ENCODE measurements around the gene CNN2.

The CNN2 gene

GRCh38 chr19:1025960-1026782 lies at the start of gene CNN2:
Gene CNN2 (plus strand): TSS chr19:1026608. CDS start chr19:1026662, 54 bp downstream.
- peaks cover 44% of the 10 kb centered on the region for H3K4me1 Mint-ChIP-seq (ENCODE audit: low read depth)
- no peaks in the 10 kb centered on the region for H3K27me3 Mint-ChIP-seq

DNA sequence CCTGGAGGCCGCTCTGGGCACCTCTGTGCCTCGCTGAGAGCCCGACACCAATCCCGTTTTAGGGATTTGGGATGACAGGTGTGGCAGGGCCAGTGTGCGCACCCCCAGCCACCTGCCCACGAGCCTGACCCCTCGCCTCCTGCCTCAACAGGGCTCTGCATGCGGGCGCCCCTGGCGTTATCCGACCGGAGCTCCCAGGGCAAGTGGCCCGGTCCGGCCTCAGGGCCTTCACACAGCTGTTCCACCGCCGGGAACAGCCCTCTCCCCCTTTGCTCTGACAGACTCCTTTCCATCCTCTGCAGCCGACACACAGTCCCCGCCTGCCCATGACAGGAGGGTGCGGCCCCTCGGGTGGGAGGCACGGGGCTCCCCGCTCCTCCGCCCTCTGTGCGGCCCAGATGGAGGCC lies 49.3 kb upstream of the CNN2 start:
- Mint-ChIP-seq H3K9me3 (no peaks in the 10 kb centered on the region), H3K4me1 (ENCODE audit: low read depth) (peaks cover 12% of the 10 kb centered on the region), H3K27ac (peak overlapping the region; percentile 45), H3K27me3 (no peaks in the 10 kb centered on the region), H3K36me3 (ENCODE audit: low read depth) (peaks cover 49% of the 10 kb centered on the region), H3K4me3 (no peak overlapping the region)
- intact Hi-C loops (cut with micrococcal nuclease), result no loop called here

More at GRCh38 chr19:1025960-1026782, at the start of gene CNN2:
- H3K27ac Mint-ChIP-seq, result peak within 1 kb of the TSS; percentile 94
- no peaks in the 10 kb centered on the region for H3K9me3 Mint-ChIP-seq
- intact Hi-C loops (cut with micrococcal nuclease), result no loop called here
- H3K36me3 Mint-ChIP-seq (ENCODE audit: low read depth), result peaks cover 32% of the 10 kb centered on the region
- H3K4me3 Mint-ChIP-seq, result peak within 1 kb of the TSS; percentile 95

DNA sequence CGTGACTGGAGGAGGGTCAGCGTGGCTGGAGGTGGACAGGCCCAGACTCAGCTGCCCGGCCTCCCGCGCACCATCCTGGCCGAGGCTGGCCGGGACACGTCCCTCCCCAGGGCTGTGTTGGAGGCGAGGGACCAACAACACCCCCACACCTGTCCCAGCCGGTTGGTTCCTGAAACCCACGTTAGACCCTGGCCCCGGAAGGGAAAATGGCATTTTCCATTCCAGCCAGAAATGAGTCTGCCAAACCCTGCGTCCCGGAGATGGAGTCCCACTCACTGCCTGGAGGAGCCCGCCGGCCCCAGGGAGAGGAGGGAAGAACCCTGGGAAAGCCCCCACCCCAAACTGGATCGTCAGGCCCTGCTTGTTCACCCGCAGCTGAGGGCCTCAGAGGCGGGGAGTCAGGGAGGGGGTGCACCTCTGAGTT lies 47.1 kb upstream of the CNN2 start:
- no peaks in the 10 kb centered on the region for H3K27me3 Mint-ChIP-seq
- H3K4me3 Mint-ChIP-seq, result no peak overlapping the region
- no peak overlapping the region for H3K27ac Mint-ChIP-seq
- H3K36me3 Mint-ChIP-seq (ENCODE audit: low read depth), result peaks cover 29% of the 10 kb centered on the region
- peaks cover 24% of the 10 kb centered on the region for H3K4me1 Mint-ChIP-seq (ENCODE audit: low read depth)
- intact Hi-C loops (cut with micrococcal nuclease), result no loop called here
- H3K9me3 Mint-ChIP-seq, result no peaks in the 10 kb centered on the region

DNA sequence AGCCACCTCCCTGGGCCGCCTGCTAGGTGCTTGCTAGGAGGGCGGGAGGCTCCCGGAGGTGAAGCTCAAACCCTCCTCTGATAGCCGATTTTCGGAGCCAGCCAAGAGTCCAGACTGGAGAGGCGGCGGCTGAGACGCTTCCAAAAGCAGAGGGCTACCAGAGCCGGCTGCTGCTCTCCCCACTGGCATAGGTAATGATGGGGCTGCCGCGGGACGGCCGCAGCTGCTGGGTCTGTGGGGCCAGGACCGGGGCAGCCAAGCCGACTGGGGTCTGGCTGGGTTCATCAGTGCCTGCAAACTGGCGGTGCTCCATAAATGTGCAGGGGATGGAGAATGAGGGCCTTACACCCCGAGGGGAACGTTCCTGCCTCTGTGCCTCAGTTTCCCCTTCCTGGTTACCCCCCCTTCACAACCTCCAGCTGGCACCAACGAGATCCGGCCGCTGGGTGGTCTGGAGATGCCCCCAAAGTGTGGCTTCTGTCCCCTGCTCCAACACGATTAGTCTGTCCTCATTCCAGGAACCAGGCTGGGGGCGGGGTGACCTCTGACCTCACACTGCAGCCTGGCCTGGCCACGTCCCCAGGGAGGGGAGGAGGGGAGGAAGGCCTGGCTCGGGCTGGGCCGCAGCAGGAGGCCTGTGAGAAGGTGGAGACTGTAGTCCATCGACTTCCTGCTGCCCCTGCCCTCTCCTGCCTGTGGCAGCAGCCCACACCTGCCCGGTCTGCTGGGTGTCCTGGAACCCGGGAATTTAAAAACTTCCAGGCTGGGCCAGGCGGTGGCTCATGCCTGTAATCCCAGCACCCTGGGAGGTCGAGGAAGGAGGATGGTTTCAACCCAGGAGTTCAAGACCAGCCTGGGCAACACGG lies 46.0 kb upstream of the CNN2 start:
- peak overlapping the region; percentile 60 for H3K27ac Mint-ChIP-seq
- H3K4me1 Mint-ChIP-seq (ENCODE audit: low read depth), result peaks cover 35% of the 10 kb centered on the region
- H3K4me3 Mint-ChIP-seq, result peak overlapping the region; percentile 17
- peaks cover 22% of the 10 kb centered on the region for H3K36me3 Mint-ChIP-seq (ENCODE audit: low read depth)
- no peaks in the 10 kb centered on the region for H3K27me3 Mint-ChIP-seq
- intact Hi-C loops (cut with micrococcal nuclease), result loop anchor here (5.0 kb wide), 1 partner anchor 118 kb away; no protein-coding TSS in a partner anchor
- H3K9me3 Mint-ChIP-seq, result no peaks in the 10 kb centered on the region

DNA sequence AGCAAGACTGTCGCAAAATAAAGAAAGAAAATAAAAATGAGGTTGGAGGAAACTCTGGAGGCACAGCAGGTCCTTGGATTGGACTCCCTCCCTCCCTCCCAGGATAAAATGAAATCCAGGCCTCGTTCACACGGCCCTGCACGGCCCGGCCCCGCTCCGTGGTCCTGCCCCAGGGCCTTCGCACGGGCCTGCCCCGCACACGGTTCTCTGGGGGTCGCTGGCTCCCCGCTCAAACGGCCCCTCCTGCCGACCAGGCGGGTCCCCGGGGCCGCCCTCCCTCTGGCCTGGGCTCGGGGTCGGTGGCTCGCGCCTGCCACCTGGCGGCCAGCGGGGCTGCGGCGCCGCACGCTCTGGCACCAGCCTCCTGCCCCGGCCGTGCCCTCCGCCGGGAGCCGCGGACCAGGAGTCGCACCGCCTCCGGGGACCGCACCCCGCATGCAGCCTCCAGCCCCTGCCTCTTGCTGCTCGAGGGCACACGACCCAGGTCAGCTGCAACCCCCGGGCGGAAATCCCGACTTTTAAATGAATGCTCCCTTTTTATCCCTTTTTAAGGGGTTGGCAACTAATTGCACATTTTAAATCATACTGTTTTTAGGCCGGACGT lies 43.7 kb upstream of the CNN2 start:
- Mint-ChIP-seq H3K36me3 (ENCODE audit: low read depth) (peaks cover 29% of the 10 kb centered on the region), H3K27me3 (no peaks in the 10 kb centered on the region), H3K9me3 (no peaks in the 10 kb centered on the region), H3K4me1 (ENCODE audit: low read depth) (peaks cover 40% of the 10 kb centered on the region), H3K27ac (no peak overlapping the region), H3K4me3 (peak overlapping the region; percentile 58)
- intact Hi-C loops (cut with micrococcal nuclease), result loop anchor here (1.0 to 5.0 kb wide), 2 partner anchors 61 to 120 kb away; no protein-coding TSS in a partner anchor

DNA sequence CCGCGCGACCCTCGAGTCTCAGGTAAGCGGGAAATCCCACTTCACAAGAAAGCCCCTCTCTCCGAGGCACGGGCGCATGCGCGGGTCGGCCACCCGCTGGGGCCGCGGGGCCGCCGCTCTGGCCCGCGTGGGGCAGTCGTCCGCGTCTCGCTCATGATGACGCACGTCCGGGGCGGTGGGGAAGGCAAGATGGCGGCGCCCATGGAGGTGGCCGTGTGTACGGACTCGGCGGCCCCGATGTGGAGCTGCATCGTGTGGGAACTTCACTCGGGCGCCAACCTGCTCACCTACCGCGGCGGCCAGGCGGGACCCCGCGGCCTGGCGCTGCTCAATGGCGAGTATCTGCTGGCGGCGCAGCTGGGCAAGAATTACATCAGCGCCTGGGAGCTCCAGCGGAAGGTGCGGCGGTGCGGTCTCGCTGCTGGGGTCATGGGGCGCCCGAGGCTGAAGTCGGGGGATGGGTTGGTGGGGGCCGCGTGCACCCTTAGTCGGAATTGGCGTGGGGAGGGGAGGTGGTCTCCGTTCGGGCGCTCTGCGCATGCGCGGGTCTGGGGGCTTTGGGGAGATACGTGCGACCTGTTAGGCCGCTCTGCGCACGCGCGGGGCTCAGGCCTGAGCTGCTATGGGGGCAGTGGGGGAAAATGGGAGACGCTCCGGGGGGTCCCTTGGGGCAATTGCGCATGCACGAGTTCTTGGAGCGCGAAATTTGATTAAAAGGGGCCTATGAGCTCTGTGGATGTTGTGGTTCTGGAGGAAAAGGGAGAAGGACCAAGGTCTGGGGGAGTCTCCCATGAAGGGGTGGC lies 42.0 kb upstream of the CNN2 start, which contains the start of gene WDR18:
Gene WDR18, plus strand, starts transcription at position 181 of the 803 bp plus-strand sequence. Its CDS starts 9 bp downstream, at position 190.
- H3K9me3 Mint-ChIP-seq, result no peaks in the 10 kb centered on the region
- peak within 1 kb of the TSS; percentile 92 for H3K4me3 Mint-ChIP-seq
- H3K4me1 Mint-ChIP-seq (ENCODE audit: low read depth), result peaks cover 52% of the 10 kb centered on the region
- H3K27me3 Mint-ChIP-seq, result no peaks in the 10 kb centered on the region
- H3K36me3 Mint-ChIP-seq (ENCODE audit: low read depth), result peaks cover 46% of the 10 kb centered on the region
- intact Hi-C loops (cut with micrococcal nuclease), result loop anchor here (5.0 kb wide), 1 partner anchor 122 kb away; no protein-coding TSS in a partner anchor
- peak within 1 kb of the TSS; percentile 95 for H3K27ac Mint-ChIP-seq

DNA sequence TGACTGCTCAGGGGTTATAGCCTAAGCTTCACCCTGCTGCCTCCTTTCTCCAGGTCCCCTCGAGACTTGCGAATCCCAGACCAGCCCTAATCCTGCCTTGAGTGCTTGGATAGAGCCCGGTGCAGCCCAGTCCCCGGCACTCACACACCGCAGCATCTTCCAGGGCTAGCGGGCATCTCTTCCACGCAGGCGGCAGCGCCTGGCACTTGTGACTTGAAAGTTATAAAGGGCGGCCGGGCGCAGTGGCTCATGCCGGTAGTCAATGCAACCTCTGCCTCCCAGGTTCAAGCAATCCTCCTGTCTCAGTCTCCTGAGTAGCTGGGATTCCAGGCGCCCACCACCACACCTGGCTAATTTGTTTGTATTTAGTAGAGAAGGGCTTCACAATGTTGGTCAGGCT lies 40.3 kb upstream of the CNN2 start:
- Mint-ChIP-seq H3K27me3 (no peaks in the 10 kb centered on the region), H3K4me3 (no peak overlapping the region), H3K36me3 (ENCODE audit: low read depth) (peaks cover 63% of the 10 kb centered on the region), H3K9me3 (no peaks in the 10 kb centered on the region), H3K27ac (no peak overlapping the region), H3K4me1 (ENCODE audit: low read depth) (peaks cover 40% of the 10 kb centered on the region)
- intact Hi-C loops (cut with micrococcal nuclease), result no loop called here

- Mint-ChIP-seq H3K27ac (no peak overlapping the region), H3K4me1 (ENCODE audit: low read depth) (peaks cover 37% of the 10 kb centered on the region)
- intact Hi-C loops (cut with micrococcal nuclease), result no loop called here
These were observed 38.3 kb upstream of the CNN2 start for GRCh38 chr19:988081-988480.

GRCh38 chr19:988510-988909 lies 37.9 kb upstream of the CNN2 start:
- no peak overlapping the region for H3K4me3 Mint-ChIP-seq
- no peak overlapping the region for H3K27ac Mint-ChIP-seq
- peaks cover 33% of the 10 kb centered on the region for H3K4me1 Mint-ChIP-seq (ENCODE audit: low read depth)
- H3K36me3 Mint-ChIP-seq (ENCODE audit: low read depth), result peaks cover 85% of the 10 kb centered on the region
- no peaks in the 10 kb centered on the region for H3K27me3 Mint-ChIP-seq
- H3K9me3 Mint-ChIP-seq, result no peaks in the 10 kb centered on the region
- intact Hi-C loops (cut with micrococcal nuclease), result no loop called here

More at GRCh38 chr19:988081-988480, 38.3 kb upstream of the CNN2 start:
- Mint-ChIP-seq H3K27me3 (no peaks in the 10 kb centered on the region), H3K9me3 (no peaks in the 10 kb centered on the region), H3K36me3 (ENCODE audit: low read depth) (peaks cover 80% of the 10 kb centered on the region), H3K4me3 (no peak overlapping the region)

DNA sequence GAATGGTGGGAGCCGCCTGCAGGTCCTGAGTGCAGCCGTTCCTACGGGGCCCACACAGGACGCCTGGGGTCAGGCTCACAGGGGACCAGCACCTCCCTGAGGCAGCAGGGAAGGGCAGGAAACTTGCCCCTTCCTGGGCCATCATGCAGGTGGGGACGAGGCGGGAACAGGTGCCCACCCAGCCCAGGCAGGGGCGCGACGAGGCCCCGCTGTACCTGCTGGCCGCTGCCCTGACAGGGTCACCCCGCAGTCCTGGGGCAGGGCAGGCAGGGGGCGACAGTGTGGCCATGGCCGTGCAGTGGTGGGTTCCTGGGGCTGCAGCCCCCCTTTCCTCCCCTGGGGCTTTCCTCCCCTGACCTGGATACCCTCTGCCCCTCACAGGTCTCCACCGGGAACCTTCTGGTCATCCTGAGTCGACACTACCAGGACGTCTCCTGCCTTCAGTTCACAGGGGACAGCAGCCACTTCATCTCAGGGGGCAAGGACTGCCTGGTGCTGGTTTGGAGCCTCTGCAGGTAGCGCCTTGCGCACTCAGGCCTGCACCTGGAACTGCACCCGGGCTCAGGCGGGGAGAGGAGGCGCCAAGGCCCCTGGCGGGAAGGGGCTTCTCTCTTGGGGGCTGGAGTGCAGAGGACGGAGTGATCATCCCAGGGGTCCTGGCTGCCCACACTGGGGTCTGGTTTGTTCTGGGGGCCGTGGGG lies 36.9 kb upstream of the CNN2 start:
- H3K36me3 Mint-ChIP-seq (ENCODE audit: low read depth), result peaks cover 90% of the 10 kb centered on the region
- peaks cover 25% of the 10 kb centered on the region for H3K4me1 Mint-ChIP-seq (ENCODE audit: low read depth)
- intact Hi-C loops (cut with micrococcal nuclease), result no loop called here
- peaks cover under 1% of the 10 kb centered on the region for H3K27me3 Mint-ChIP-seq
- no peak overlapping the region for H3K27ac Mint-ChIP-seq
- no peak overlapping the region for H3K4me3 Mint-ChIP-seq
- H3K9me3 Mint-ChIP-seq, result no peaks in the 10 kb centered on the region

DNA sequence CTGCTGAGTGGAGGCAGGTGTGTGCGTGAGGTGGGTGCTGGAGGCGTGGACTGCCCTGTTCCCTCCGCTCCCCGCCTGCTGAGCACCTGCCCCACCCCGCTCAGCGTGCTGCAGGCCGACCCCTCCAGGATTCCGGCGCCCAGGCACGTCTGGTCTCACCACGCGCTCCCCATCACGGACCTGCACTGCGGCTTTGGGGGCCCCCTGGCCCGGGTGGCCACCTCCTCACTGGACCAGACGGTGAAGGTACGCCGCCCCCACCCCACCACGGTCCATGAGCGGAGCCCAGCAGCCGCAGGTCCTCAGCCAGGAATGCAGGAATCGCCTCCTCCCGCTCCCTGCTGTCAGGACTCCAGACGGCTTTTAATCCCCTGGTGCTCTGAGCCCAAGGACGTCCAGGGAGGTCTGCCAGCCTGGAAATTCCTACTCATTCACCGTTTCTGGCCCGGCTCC lies 36.3 kb upstream of the CNN2 start:
- Mint-ChIP-seq H3K36me3 (ENCODE audit: low read depth) (peaks cover 93% of the 10 kb centered on the region), H3K4me3 (no peak overlapping the region), H3K27ac (no peak overlapping the region), H3K9me3 (no peaks in the 10 kb centered on the region), H3K4me1 (ENCODE audit: low read depth) (peaks cover 19% of the 10 kb centered on the region), H3K27me3 (peaks cover 7% of the 10 kb centered on the region)
- intact Hi-C loops (cut with micrococcal nuclease), result no loop called here

DNA sequence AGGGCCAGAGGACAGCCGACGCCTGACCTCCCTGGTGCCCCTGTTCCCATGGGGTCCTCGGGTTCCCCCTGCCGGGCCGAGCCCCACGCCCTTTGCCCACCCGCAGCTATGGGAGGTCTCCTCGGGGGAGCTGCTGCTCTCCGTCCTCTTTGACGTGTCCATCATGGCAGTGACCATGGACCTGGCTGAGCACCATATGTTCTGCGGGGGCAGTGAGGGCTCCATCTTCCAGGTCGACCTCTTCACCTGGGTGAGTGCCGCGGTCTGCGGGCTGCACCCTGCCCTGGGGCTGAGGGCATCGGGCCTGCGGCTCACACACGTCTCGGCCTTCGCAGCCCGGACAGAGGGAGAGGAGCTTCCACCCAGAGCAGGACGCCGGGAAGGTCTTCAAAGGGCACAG lies 35.7 kb upstream of the CNN2 start:
- Mint-ChIP-seq H3K4me1 (ENCODE audit: low read depth) (peaks cover 13% of the 10 kb centered on the region), H3K4me3 (no peak overlapping the region), H3K9me3 (no peaks in the 10 kb centered on the region), H3K36me3 (ENCODE audit: low read depth) (peaks cover 90% of the 10 kb centered on the region), H3K27me3 (peaks cover 13% of the 10 kb centered on the region), H3K27ac (no peak overlapping the region)
- intact Hi-C loops (cut with micrococcal nuclease), result no loop called here
